HEK293T (cell line): Measurements from ENCODE around the gene UBTD1.

ENCODE experiments used
- CTCF ChIA-PET: fragments of 350-600 bp; formaldehyde crosslinking; extraction: SDS; loops from one replicate; lab custom pipeline; 2021; ENCODE audit warnings: antibody characterized with exemption, inconsistent platforms; lab: Yijun Ruan, JAX
- POLR2A ChIA-PET: fragments of 350-600 bp; formaldehyde crosslinking; extraction: SDS; loops from one replicate; lab custom pipeline; 2020; ENCODE audit warnings: antibody characterized with exemption, inconsistent platforms; lab: Yijun Ruan, JAX
- DNase-seq: peaks from one replicate; pipeline ENCODE4 v3.0.0; 2012; ENCODE audit warnings: mixed read lengths; ENCODE audit errors: extremely low spot score
- ARNT ChIP-seq: fragments of 450-650 bp; IDR thresholded peaks from 2 replicates; pipeline ENCODE4 v1.6.1; 2017; ENCODE audit warnings: mild to moderate bottlenecking
- BHLHE40 ChIP-seq: fragments of 450-650 bp; IDR thresholded peaks from 2 replicates; pipeline ENCODE4 v1.6.1; 2016; ENCODE audit warnings: mild to moderate bottlenecking, moderate library complexity, borderline replicate concordance
- CTBP1 ChIP-seq: fragments of 450-650 bp; IDR thresholded peaks from 2 replicates; pipeline ENCODE4 v1.6.1; 2016; ENCODE audit warnings: borderline replicate concordance
- ELF4 ChIP-seq: fragments of 450-650 bp; IDR thresholded peaks from 2 replicates; pipeline ENCODE4 v1.6.1; 2017; ENCODE audit warnings: antibody characterized with exemption
- FOXA1 ChIP-seq: fragments of 450-650 bp; IDR thresholded peaks from 2 replicates; pipeline ENCODE4 v1.6.1; 2016; ENCODE audit warnings: mild to moderate bottlenecking
- FOXK2 ChIP-seq: fragments of 450-650 bp; IDR thresholded peaks from 2 replicates; pipeline ENCODE4 v1.6.1; 2016; ENCODE audit warnings: mild to moderate bottlenecking
- FOXM1 ChIP-seq: fragments of 450-650 bp; IDR thresholded peaks from 2 replicates; pipeline ENCODE4 v1.6.1; 2017; ENCODE audit warnings: mild to moderate bottlenecking, borderline replicate concordance
- HDGF ChIP-seq: fragments of 450-650 bp; IDR thresholded peaks from 2 replicates; pipeline ENCODE4 v1.6.1; 2017; ENCODE audit warnings: antibody characterized with exemption, borderline replicate concordance
- L3MBTL2 ChIP-seq: fragments of 450-650 bp; conservative IDR thresholded peaks from 2 replicates; pipeline ENCODE4 v1.6.1; 2016; ENCODE audit warnings: mild to moderate bottlenecking
- LEF1 ChIP-seq: fragments of 450-650 bp; IDR thresholded peaks from 2 replicates; pipeline ENCODE4 v1.6.1; 2017; ENCODE audit warnings: mild to moderate bottlenecking, borderline replicate concordance
- NFRKB ChIP-seq: fragments of 450-650 bp; IDR thresholded peaks from 2 replicates; pipeline ENCODE4 v1.6.1; 2016; ENCODE audit warnings: mild to moderate bottlenecking, moderate library complexity
- PKNOX1 ChIP-seq: fragments of 450-650 bp; IDR thresholded peaks from 2 replicates; pipeline ENCODE4 v1.6.1; 2016
- SP1 ChIP-seq: fragments of 450-650 bp; IDR thresholded peaks from 2 replicates; pipeline ENCODE4 v1.6.1; 2017
- SUZ12 ChIP-seq: fragments of 450-650 bp; IDR thresholded peaks from 2 replicates; pipeline ENCODE4 v1.6.1; 2016; ENCODE audit warnings: mild to moderate bottlenecking
- TARDBP ChIP-seq: fragments of 450-650 bp; IDR thresholded peaks from 2 replicates; pipeline ENCODE4 v1.6.1; 2016
- ZNF384 ChIP-seq: fragments of 450-650 bp; IDR thresholded peaks from 2 replicates; pipeline ENCODE4 v1.6.1; 2016

The UBTD1 gene

GRCh38 chr10:97459111-97459510 lies 39.6 kb upstream of the UBTD1 start:
- DNase-seq: no peak
- ChIA-PET POLR2A (interaction anchor here (0.8 kb wide), 1 partner anchor 278 kb away, joined by 3 read pairs; the partner anchor contains the start of gene ZFYVE27), CTCF (no interaction called here)
- TF ChIP-seq PKNOX1: no peak
- no peak for TF ChIP-seq SUZ12
- TF ChIP-seq FOXK2: no peak
- TF ChIP-seq BHLHE40: no peak
- TF ChIP-seq L3MBTL2: no peak
- no peak for TF ChIP-seq HDGF
- TF ChIP-seq FOXA1: no peak
- TF ChIP-seq ZNF384: no peak
- no peak for TF ChIP-seq LEF1
- TF ChIP-seq ELF4: no peak
- TF ChIP-seq ARNT: no peak
- no peak for TF ChIP-seq TARDBP
- TF ChIP-seq FOXM1: no peak
- TF ChIP-seq CTBP1: no peak
- no peak for TF ChIP-seq SP1
- TF ChIP-seq NFRKB: no peak

DNA sequence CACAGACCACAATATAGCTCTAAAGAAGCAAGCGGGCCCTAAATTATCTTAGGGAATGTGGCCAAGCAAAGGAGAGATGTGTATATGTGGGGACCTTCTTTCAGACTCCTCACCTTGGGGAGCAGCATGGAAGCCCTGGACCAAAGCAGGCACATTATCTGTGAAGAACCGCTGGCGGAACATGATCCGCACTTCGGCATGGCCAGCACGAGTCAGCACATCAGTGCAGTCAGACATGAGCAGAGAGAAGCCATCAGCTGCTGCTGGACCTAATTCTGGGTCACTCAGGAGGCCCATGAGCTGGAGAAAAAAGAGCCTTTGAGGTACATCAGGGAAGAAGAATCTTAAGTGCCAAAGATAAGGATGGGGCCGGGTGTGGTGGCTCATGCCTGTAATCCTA lies 38.8 kb upstream of the UBTD1 start:
- ChIA-PET CTCF (no interaction called here), POLR2A (interaction anchor here (0.8 to 1.4 kb wide), 2 partner anchors 15 to 277 kb away, joined by 3 to 4 read pairs; partner anchors contain the start of gene ZFYVE27)
- no peak for DNase-seq
- TF ChIP-seq TARDBP (no peak), FOXK2 (no peak), PKNOX1 (no peak), ZNF384 (no peak), HDGF (no peak), L3MBTL2 (no peak), NFRKB (no peak), SP1 (no peak), CTBP1 (no peak), SUZ12 (no peak), ARNT (no peak), ELF4 (no peak), FOXM1 (no peak), BHLHE40 (no peak), FOXA1 (no peak)

- no peak for DNase-seq
- CTCF ChIA-PET: interaction anchor here (0.6 to 0.9 kb wide), 2 partner anchors 91 to 202 kb away, joined by 3 to 6 read pairs; no protein-coding TSS in a partner anchor
- no peak for TF ChIP-seq FOXK2
- no peak for TF ChIP-seq LEF1
- TF ChIP-seq BHLHE40: no peak
- no peak for TF ChIP-seq NFRKB
- no peak for TF ChIP-seq PKNOX1
- no peak for TF ChIP-seq ZNF384
- no peak for TF ChIP-seq SUZ12
- TF ChIP-seq SP1: no peak
- no peak for TF ChIP-seq ELF4
- no peak for TF ChIP-seq ARNT
- no peak for TF ChIP-seq CTBP1
- no peak for TF ChIP-seq TARDBP
- TF ChIP-seq L3MBTL2: no peak
- TF ChIP-seq FOXA1: no peak
- no peak for TF ChIP-seq HDGF
- TF ChIP-seq FOXM1: no peak
- POLR2A ChIA-PET: interaction anchor here (0.7 kb wide), 1 partner anchor 35 kb away, joined by 3 read pairs; no protein-coding TSS in a partner anchor
Measured at GRCh38 chr10:97462309-97462708, 36.4 kb upstream of the UBTD1 start.

- ChIA-PET CTCF (interaction anchor here (0.6 to 1.8 kb wide), 6 partner anchors 10 to 238 kb away, joined by 3 to 5 read pairs (median 3); no protein-coding TSS in a partner anchor), POLR2A (no interaction called here)
- DNase-seq: peak; percentile 78
- TF ChIP-seq FOXM1: no peak
- TF ChIP-seq SUZ12: no peak
- no peak for TF ChIP-seq ARNT
- no peak for TF ChIP-seq HDGF
- no peak for TF ChIP-seq PKNOX1
- no peak for TF ChIP-seq TARDBP
- no peak for TF ChIP-seq BHLHE40
- no peak for TF ChIP-seq CTBP1
- no peak for TF ChIP-seq FOXA1
- no peak for TF ChIP-seq NFRKB
- TF ChIP-seq SP1: no peak
- TF ChIP-seq FOXK2: no peak
- TF ChIP-seq ELF4: no peak
- TF ChIP-seq LEF1: no peak
- no peak for TF ChIP-seq ZNF384
- no peak for TF ChIP-seq L3MBTL2
Measured at GRCh38 chr10:97463363-97464132, 35.2 kb upstream of the UBTD1 start.

GRCh38 chr10:97464226-97464625 lies 34.5 kb upstream of the UBTD1 start:
- no peak for DNase-seq
- no peak for TF ChIP-seq PKNOX1
- TF ChIP-seq HDGF: no peak
- no peak for TF ChIP-seq ELF4
- TF ChIP-seq ZNF384: no peak
- no peak for TF ChIP-seq FOXK2
- no peak for TF ChIP-seq L3MBTL2
- no peak for TF ChIP-seq FOXM1
- no peak for TF ChIP-seq SUZ12
- TF ChIP-seq NFRKB: no peak
- TF ChIP-seq TARDBP: no peak
- no peak for TF ChIP-seq ARNT
- CTCF ChIA-PET: interaction anchor here (0.6 to 1.8 kb wide), 6 partner anchors 9 to 239 kb away, joined by 3 to 5 read pairs (median 3); no protein-coding TSS in a partner anchor
- POLR2A ChIA-PET: interaction anchor here (1.1 kb wide), 2 partner anchors 10 to 112 kb away, joined by 4 to 6 read pairs; no protein-coding TSS in a partner anchor
